Neural crest cell (in vitro differentiated cells): Measurements from ENCODE around the gene PLPP4. TPM values are rescaled to one million over a fixed set of nuclear protein-coding genes. Genes with fewer than 3 reads are reported as not detected.

ENCODE experiments used
- DNase-seq: peaks from one replicate; pipeline ENCODE4 v3.0.0; 2021; ENCODE audit warnings: low read depth, mixed read lengths, low spot score
- H3K27ac Mint-ChIP-seq: one replicate; pipeline ENCODE4 v1.8.0; 2021; ENCODE audit warnings: mild to moderate bottlenecking, mixed read lengths; ENCODE audit not compliant: unreplicated experiment
- H3K27me3 Mint-ChIP-seq: 2 replicates; pipeline ENCODE4 v1.8.0; 2021; ENCODE audit warnings: low read depth, mild to moderate bottlenecking, mixed read lengths
- H3K36me3 Mint-ChIP-seq: 2 replicates; pipeline ENCODE4 v1.8.0; 2021; ENCODE audit warnings: low read depth, mild to moderate bottlenecking, mixed read lengths
- H3K4me1 Mint-ChIP-seq: 2 replicates; pipeline ENCODE4 v1.8.0; 2021; ENCODE audit warnings: mixed read lengths
- H3K4me3 Mint-ChIP-seq: one replicate; pipeline ENCODE4 v1.8.0; 2021; ENCODE audit warnings: mild to moderate bottlenecking, mixed read lengths
- H3K9me3 Mint-ChIP-seq: 2 replicates; pipeline ENCODE4 v1.8.0; 2021; ENCODE audit warnings: mixed read lengths
- total RNA-seq: library from RNA; stranded (reverse); gene quantifications from 2 replicates; pipeline ENCODE4 v1.2.1, GENCODE V29; 2021
- TF ChIP-seq, protein P1 (sequence below): fragments of 200-600 bp; sonication (generic); conservative IDR thresholded peaks from 2 replicates; pipeline ENCODE4 v1.5.0; 2021; ENCODE audit warnings: antibody characterized with exemption, mild to moderate bottlenecking

PLPP4 gene
- total RNA-seq, 1 donor from 2014 or later: not detected

DNA sequence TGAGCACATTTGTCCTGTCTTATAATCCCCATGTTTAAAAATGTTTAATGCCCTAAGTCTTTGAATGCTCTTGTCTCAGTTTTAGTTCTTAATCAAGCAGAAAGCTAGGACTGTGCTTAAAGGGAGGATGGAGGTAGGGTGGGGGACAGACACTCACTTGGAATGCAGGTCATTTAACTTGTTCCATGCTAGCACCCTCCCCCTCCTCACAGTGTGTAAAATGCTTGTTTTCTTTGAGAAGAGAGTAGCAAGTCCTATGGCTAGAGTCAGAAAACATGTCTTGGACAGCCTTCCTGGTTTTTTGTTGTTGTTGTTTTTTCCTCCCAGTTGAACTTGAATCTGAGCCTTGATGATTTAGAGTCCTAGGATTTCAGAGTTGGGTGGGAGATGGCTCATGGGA lies 114.2 kb downstream of the PLPP4 start:
- Mint-ChIP-seq H3K27ac (no peak overlapping the region), H3K27me3 (peaks cover 14% of the 10 kb centered on the region), H3K9me3 (no peaks in the 10 kb centered on the region), H3K36me3 (no peaks in the 10 kb centered on the region), H3K4me3 (no peak overlapping the region), H3K4me1 (no peaks in the 10 kb centered on the region)
- TF ChIP-seq, protein P1, sequence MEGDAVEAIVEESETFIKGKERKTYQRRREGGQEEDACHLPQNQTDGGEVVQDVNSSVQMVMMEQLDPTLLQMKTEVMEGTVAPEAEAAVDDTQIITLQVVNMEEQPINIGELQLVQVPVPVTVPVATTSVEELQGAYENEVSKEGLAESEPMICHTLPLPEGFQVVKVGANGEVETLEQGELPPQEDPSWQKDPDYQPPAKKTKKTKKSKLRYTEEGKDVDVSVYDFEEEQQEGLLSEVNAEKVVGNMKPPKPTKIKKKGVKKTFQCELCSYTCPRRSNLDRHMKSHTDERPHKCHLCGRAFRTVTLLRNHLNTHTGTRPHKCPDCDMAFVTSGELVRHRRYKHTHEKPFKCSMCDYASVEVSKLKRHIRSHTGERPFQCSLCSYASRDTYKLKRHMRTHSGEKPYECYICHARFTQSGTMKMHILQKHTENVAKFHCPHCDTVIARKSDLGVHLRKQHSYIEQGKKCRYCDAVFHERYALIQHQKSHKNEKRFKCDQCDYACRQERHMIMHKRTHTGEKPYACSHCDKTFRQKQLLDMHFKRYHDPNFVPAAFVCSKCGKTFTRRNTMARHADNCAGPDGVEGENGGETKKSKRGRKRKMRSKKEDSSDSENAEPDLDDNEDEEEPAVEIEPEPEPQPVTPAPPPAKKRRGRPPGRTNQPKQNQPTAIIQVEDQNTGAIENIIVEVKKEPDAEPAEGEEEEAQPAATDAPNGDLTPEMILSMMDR: no peak
- DNase-seq: no peak

DNA sequence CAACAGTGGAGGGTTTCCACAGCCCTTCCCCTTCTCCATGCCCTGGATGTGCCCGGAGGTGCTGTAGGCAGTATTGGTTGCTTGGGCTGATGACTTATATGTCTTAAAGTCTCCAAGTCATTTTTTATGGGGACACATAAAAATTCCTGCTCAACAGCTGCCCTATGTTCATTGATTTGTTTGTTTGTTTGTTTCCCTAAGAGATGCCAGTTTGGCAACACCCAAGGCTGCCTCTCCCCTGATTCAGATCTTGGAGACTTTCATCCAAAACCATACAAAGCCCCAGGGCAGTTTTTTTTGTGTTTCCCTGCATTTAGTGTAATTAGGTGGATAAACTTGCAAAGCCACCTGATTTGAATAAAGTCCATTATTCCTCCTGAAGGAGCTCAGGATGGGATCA lies 115.3 kb downstream of the PLPP4 start:
- no peaks in the 10 kb centered on the region for H3K4me1 Mint-ChIP-seq
- no peaks in the 10 kb centered on the region for H3K36me3 Mint-ChIP-seq
- no peak overlapping the region for H3K27ac Mint-ChIP-seq
- DNase-seq: no peak
- TF ChIP-seq, protein P1: no peak
- H3K9me3 Mint-ChIP-seq: no peaks in the 10 kb centered on the region
- H3K27me3 Mint-ChIP-seq: peaks cover 16% of the 10 kb centered on the region
- H3K4me3 Mint-ChIP-seq: no peak overlapping the region

DNA sequence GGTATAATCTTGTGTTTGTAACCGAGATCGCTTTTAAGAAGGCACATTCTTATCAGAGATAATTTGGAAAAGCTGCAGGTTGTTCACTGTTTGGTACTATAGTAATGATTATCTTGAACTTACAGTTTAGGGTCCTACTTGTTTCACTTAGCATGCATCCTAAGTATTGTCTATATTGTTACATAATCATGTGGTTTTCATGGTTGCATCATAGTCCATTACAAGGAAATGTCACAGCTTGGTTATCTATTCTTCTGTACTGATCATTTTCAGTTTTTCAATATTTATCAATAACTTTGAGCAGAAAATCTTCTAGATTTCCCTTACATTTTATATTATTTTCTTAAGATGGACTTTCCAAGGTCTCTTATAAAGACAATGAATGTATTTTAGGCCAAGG lies 116.3 kb downstream of the PLPP4 start:
- H3K4me3 Mint-ChIP-seq: no peak overlapping the region

DNA sequence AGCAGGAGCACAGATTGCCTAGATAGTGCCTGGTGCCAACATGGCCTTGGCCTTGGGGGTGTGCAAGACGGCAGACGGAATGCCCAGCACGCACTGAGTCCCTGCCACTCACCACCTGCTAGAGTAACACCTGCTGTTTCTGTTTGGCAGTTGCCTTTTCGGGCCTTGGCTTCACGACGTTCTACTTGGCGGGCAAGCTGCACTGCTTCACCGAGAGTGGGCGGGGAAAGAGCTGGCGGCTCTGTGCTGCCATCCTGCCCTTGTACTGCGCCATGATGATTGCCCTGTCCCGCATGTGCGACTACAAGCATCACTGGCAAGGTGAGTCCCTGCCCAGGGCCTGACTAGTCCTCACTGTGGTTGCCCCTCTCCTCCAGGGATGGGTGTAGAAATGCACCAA lies 118.0 kb downstream of the PLPP4 start:
- H3K36me3 Mint-ChIP-seq: no peaks in the 10 kb centered on the region
- H3K9me3 Mint-ChIP-seq: no peaks in the 10 kb centered on the region
- peaks cover 11% of the 10 kb centered on the region for H3K27me3 Mint-ChIP-seq
- H3K4me1 Mint-ChIP-seq: peaks cover 9% of the 10 kb centered on the region
- DNase-seq: no peak
- H3K4me3 Mint-ChIP-seq: no peak overlapping the region
- TF ChIP-seq, protein P1: no peak
- H3K27ac Mint-ChIP-seq: no peak overlapping the region

More for the DNA sequence above, 116.3 kb downstream of the PLPP4 start:
- DNase-seq: no peak
- TF ChIP-seq, protein P1: no peak
- peaks cover 13% of the 10 kb centered on the region for H3K27me3 Mint-ChIP-seq
- no peak overlapping the region for H3K27ac Mint-ChIP-seq
- H3K4me1 Mint-ChIP-seq: peaks cover under 1% of the 10 kb centered on the region
- H3K9me3 Mint-ChIP-seq: no peaks in the 10 kb centered on the region
- no peaks in the 10 kb centered on the region for H3K36me3 Mint-ChIP-seq

DNA sequence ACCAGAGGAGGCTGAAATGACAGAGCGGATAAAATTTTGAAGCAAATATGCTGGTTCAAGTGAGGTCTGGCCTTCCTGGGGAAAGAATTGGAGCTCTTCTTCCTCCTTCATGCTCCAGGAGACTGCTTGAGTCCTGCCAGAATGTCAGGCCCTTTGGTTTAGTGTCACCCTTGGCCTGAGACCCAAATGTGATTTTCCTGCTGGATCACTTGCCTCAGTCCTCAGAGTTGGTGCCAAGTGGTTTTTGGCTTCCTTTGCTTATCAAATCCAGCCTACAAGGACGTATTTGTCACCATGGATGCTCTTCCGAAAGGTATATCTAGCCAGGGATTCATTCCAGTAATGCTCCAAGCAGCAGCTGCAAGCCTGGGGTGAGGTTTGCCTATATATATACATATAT lies 118.4 kb downstream of the PLPP4 start:
- TF ChIP-seq, protein P1: no peak
- H3K27me3 Mint-ChIP-seq: peaks cover 9% of the 10 kb centered on the region
- peaks cover 13% of the 10 kb centered on the region for H3K4me1 Mint-ChIP-seq
- no peak for DNase-seq
- H3K27ac Mint-ChIP-seq: no peak overlapping the region
- no peaks in the 10 kb centered on the region for H3K36me3 Mint-ChIP-seq
- no peak overlapping the region for H3K4me3 Mint-ChIP-seq
- H3K9me3 Mint-ChIP-seq: no peaks in the 10 kb centered on the region

DNA sequence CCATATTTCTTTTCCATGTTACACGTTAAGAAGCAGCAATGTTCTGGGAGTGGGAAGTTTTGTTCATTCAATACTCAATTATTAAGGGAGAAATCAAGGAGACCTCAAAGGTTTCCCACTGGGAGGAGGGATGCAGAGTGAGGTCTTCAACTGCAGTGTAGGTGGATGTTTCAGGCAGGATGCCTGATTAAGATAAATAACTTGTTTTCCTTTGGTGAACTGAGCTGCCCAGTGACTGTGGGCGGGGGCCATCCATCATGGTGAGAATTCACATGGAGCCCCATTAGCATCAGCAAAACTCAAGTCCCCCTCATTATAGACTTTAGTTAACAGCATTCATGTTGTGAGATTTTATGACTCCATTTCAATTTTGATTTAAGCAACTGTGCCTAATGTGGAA lies 121.1 kb downstream of the PLPP4 start:
- Mint-ChIP-seq H3K27ac (no peak overlapping the region), H3K4me3 (no peak overlapping the region), H3K36me3 (no peaks in the 10 kb centered on the region), H3K9me3 (no peaks in the 10 kb centered on the region), H3K27me3 (peaks cover 8% of the 10 kb centered on the region), H3K4me1 (peaks cover 26% of the 10 kb centered on the region)
- no peak for DNase-seq
- TF ChIP-seq, protein P1: no peak
